GM12878 (cell line): ENCODE data around the gene BICRA. TPM values are rescaled to one million over a fixed set of nuclear protein-coding genes. Genes with fewer than 3 reads are reported as not detected.

Experiments used
- ATAC-seq: fragments of 200-7000 bp; cut with Tn5 transposase; 3 replicates; pipeline ENCODE4 v1.9.1; 2020; ENCODE audit warnings: mild to moderate bottlenecking, moderate library complexity
- BruUV-seq: library from RNA; stranded (reverse); fragments of 400-500 nt; replicated peaks from 2 replicates; lab custom pipeline; 2021; lab: Mats Ljungman, UMichigan
- CTCF ChIA-PET: fragments of 300-600 bp; sonication (Branson Sonifier 250); formaldehyde crosslinking; extraction: SDS; loops from one replicate; lab custom pipeline; 2021; ENCODE audit warnings: inconsistent platforms; lab: Yijun Ruan, JAX
- POLR2A ChIA-PET: fragments of 350-600 bp; formaldehyde crosslinking; extraction: SDS; loops from one replicate; lab custom pipeline; 2021; ENCODE audit warnings: inconsistent platforms; lab: Charles Lee
- RAD21 ChIA-PET: fragments of 300-600 bp; sonication (Branson Sonifier 250); formaldehyde crosslinking; loops from one replicate; lab custom pipeline; 2023; ENCODE audit warnings: antibody characterized with exemption; ENCODE audit not compliant: unreplicated experiment; lab: Charles Lee
- SMC1A ChIA-PET: fragments of 300-600 bp; sonication (Branson Sonifier 250); formaldehyde crosslinking; loops from one replicate; lab custom pipeline; 2023; ENCODE audit not compliant: unreplicated experiment, uncharacterized antibody; lab: Charles Lee
- DNase-seq: peaks from one replicate; pipeline ENCODE4 v3.0.0-alpha.2; 2011; ENCODE audit warnings: low read depth, low spot score
- FAIRE-seq: peaks from 3 replicates; lab custom pipeline; 2011; peaks lifted over from hg19 to GRCh38; lab: Jason Lieb, UNC
- H2AFZ ChIP-seq: 2 replicates; pipeline ENCODE4 v1.6.0; 2011; ENCODE audit warnings: low read depth, low read length, control low read depth; ENCODE audit not compliant: control insufficient read depth
- H3K27ac ChIP-seq: 2 replicates; pipeline ENCODE4 v1.5.1; 2011; ENCODE audit warnings: control low read depth; ENCODE audit not compliant: control insufficient read depth, insufficient read depth
- H3K27me3 ChIP-seq, 2 experiments: replicated peaks in 1 of 2; 2 replicates each; pipeline versions ENCODE4 v1.6.0 to v1.6.1; 2011; ENCODE audit warnings: low read length in 1 of 2; ENCODE audit not compliant: control insufficient read depth in 2 of 2, insufficient read depth in 2 of 2
- H3K36me3 ChIP-seq, 2 experiments: 2 replicates each; pipeline ENCODE4 v1.5.1; 2011; ENCODE audit warnings: low read length in 1 of 2; ENCODE audit not compliant: control insufficient read depth in 2 of 2, insufficient read depth in 2 of 2
- H3K4me1 ChIP-seq: 2 replicates; pipeline ENCODE4 v1.6.1; 2011; ENCODE audit warnings: mild to moderate bottlenecking, low read length, moderate library complexity, mixed read lengths; ENCODE audit not compliant: control insufficient read depth, insufficient read depth
- H3K4me2 ChIP-seq: 2 replicates; pipeline ENCODE4 v1.6.0; 2011; ENCODE audit warnings: control low read depth; ENCODE audit not compliant: control insufficient read depth, insufficient read depth
- H3K4me3 ChIP-seq: fragments of 200-600 bp; sonication (generic); 2 replicates; pipeline ENCODE4 v1.5.1; 2016
- H3K79me2 ChIP-seq: 2 replicates; pipeline ENCODE4 v1.6.0; 2011; ENCODE audit warnings: low read length; ENCODE audit not compliant: control insufficient read depth, insufficient read depth
- H3K9ac ChIP-seq: 2 replicates; pipeline ENCODE4 v1.8.0; 2011; ENCODE audit warnings: low read length, control low read depth, mixed read lengths; ENCODE audit not compliant: control insufficient read depth, insufficient read depth
- H3K9me3 ChIP-seq: replicated peaks from 3 replicates; pipeline ENCODE4 v1.5.1; 2011; ENCODE audit warnings: mild to moderate bottlenecking, low read length; ENCODE audit not compliant: control insufficient read depth, insufficient read depth
- H4K20me1 ChIP-seq: 2 replicates; pipeline ENCODE4 v1.6.0; 2011; ENCODE audit not compliant: control insufficient read depth, insufficient read depth
- DPF2 ChIP-seq: fragments of 450-650 bp; IDR thresholded peaks from 2 replicates; pipeline ENCODE4 v1.6.1; 2017; ENCODE audit warnings: mild to moderate bottlenecking
- POLR2A ChIP-seq: IDR thresholded peaks from 2 replicates; pipeline ENCODE4 v1.6.1; 2011; ENCODE audit warnings: low read depth, mild to moderate bottlenecking, low read length
- ZNF217 ChIP-seq: fragments of 450-650 bp; IDR thresholded peaks from 2 replicates; pipeline ENCODE4 v1.6.1; 2017; ENCODE audit warnings: antibody characterized with exemption, mild to moderate bottlenecking
- ZNF622 ChIP-seq: fragments of 450-650 bp; IDR thresholded peaks from 2 replicates; pipeline ENCODE4 v1.6.1; 2017; ENCODE audit warnings: mild to moderate bottlenecking, inconsistent platforms
- WGBS: methylation state at CpG from one replicate; pipeline ENCODE4 v1.1.6; 2016; ENCODE audit warnings: low lambda C conversion rate; ENCODE audit not compliant: insufficient replicate concordance, insufficient coverage; ENCODE audit errors: missing lambda C conversion rate; 5-methylcytosine and 5-hydroxymethylcytosine counted together
- in situ Hi-C: fragments of 300-500 bp; cut with MboI; formaldehyde crosslinking; loops from 9 replicates; pipeline ENCODE4 v1.14.3; 2018; ENCODE audit warnings: mixed read lengths
- intact Hi-C: fragments of 100-400 bp; cut with micrococcal nuclease; formaldehyde crosslinking; loops from one replicate; pipeline ENCODE4 v1.14.2; 2022; ENCODE audit not compliant: unreplicated experiment
- polyA plus RNA-seq, 11 experiments: library from polyadenylated mRNA; depleted of rRNA in 4 of 11; unstranded in 6 of 11; stranded (reverse) in 5 of 11; fragments of >200 nt; fragmentation: Nextera tagmentation in 4 of 11; fragmentation: Illumina TruSeq in 1 of 11; extraction: Ambion mirVana in 4 of 11; extraction: Trizol in 1 of 11; gene quantifications; 1 replicate in 1 of 11; 2 replicates in 10 of 11; pipeline versions ENCODE4 v1.2.1 to v1.2.3, GENCODE V29; 2011 to 2016; ENCODE audit warnings: inconsistent platforms in 2 of 11, missing spikeins in 2 of 11, low read depth in 1 of 11
- small RNA-seq: library from RNA; depleted of rRNA; stranded (forward); fragments of <200 nt; gene quantifications from one replicate; pipeline ENCODE3, GENCODE V24; 2014
- total RNA-seq, 4 experiments: library from RNA; depleted of rRNA in 3 of 4; stranded (reverse); fragments of >200 nt in 3 of 4; fragmentation: Illumina TruSeq in 1 of 4; extraction: Trizol in 1 of 4; gene quantifications; 2 replicates each; pipeline versions ENCODE4 v1.2.1 to v1.2.3, GENCODE V29; 2013 to 2021

Gene BICRA
- total and polyA plus RNA-seq, 10 of the 15 experiments (the other 5 are each of a cell fraction or from before 2014, with no cell fraction given), result 0.11 to 15.3 (median 1.3) TPM

GRCh38 chr19:47752440-47753211 lies 143.7 kb downstream of the BICRA start:
- ATAC-seq, result no peak
- no peak for TF ChIP-seq ZNF217
- no peak for TF ChIP-seq DPF2
- no peak for TF ChIP-seq ZNF622
- TF ChIP-seq POLR2A, result peak; percentile 22; the same call in 1 of the 2 replicates
- ChIA-PET SMC1A (no interaction called here), POLR2A (no interaction called here), RAD21 (no interaction called here), CTCF (no interaction called here)
- H2AFZ ChIP-seq, result no peak overlapping the region
- H3K4me2 ChIP-seq, result no peak overlapping the region
- H4K20me1 ChIP-seq, result no peaks in the 10 kb centered on the region
- 89% methylated on average over 26 of the region's 27 CpGs for WGBS
- H3K79me2 ChIP-seq, result peaks cover 7% of the 10 kb centered on the region
- DNase-seq, result no peak
- BruUV-seq, result no TSS peak
- intact Hi-C loops, result no loop called here
- peaks cover 6% of the 10 kb centered on the region for H3K4me1 ChIP-seq
- H3K27me3 ChIP-seq, result no peaks in the 10 kb centered on the region
- no peak overlapping the region for H3K27ac ChIP-seq
- no peak for FAIRE-seq
- no peak overlapping the region for H3K9ac ChIP-seq
- H3K36me3 ChIP-seq, result peaks cover 28 to 56% of the 10 kb centered on the region in 2 experiments
- H3K4me3 ChIP-seq, result no peak overlapping the region
- H3K9me3 ChIP-seq, result no peaks in the 10 kb centered on the region
- in situ Hi-C loops, result no loop called here

Small RNA genes lying within 50 kb of the gene (small RNA-seq; reads per million reads assigned to genes)
- gene RN7SL322P, result not detected

Other genes starting within 250 kb of the BICRA start
Only the 7 nearest of the 10 such genes appear.
- not detected in 2 replicates for gene SLC8A2, start 137.2 kb upstream of the BICRA start, total RNA-seq (2014; rRNA removed)
- gene SLC8A2, start 137.2 kb upstream of the BICRA start, total RNA-seq (2014; rRNA removed; fragmentation: Illumina TruSeq; extraction: Trizol), result not detected in 2 replicates
- gene SLC8A2, start 137.2 kb upstream of the BICRA start, total RNA-seq (2021), result not detected in 2 replicates
- not detected in 2 replicates for gene SLC8A2, start 137.2 kb upstream of the BICRA start, polyA plus RNA-seq (2011; rRNA removed)
- not detected in 2 replicates for gene SLC8A2, start 137.2 kb upstream of the BICRA start, polyA plus RNA-seq (2014; fragmentation: Illumina TruSeq; extraction: Trizol)
- gene SLC8A2, start 137.2 kb upstream of the BICRA start, polyA plus RNA-seq (2014; fragmentation: Nextera tagmentation; extraction: Ambion mirVana), result not detected
- gene SLC8A2, start 137.2 kb upstream of the BICRA start, polyA plus RNA-seq (2014; rRNA removed), result not detected in 2 replicates
- not detected for gene SLC8A2, start 137.2 kb upstream of the BICRA start, polyA plus RNA-seq (2016; fragmentation: Nextera tagmentation; extraction: Ambion mirVana)
- gene KPTN, start 124.9 kb upstream of the BICRA start, total RNA-seq (2014; rRNA removed), result 5.4 and 5.6 TPM in 2 replicates
- gene KPTN, start 124.9 kb upstream of the BICRA start, total RNA-seq (2014; rRNA removed; fragmentation: Illumina TruSeq; extraction: Trizol), result 3.4 and 4.2 TPM in 2 replicates
- 9.2 and 10.6 TPM in 2 replicates for gene KPTN, start 124.9 kb upstream of the BICRA start, total RNA-seq (2021)
- 1.9 and 5.1 TPM in 2 replicates for gene KPTN, start 124.9 kb upstream of the BICRA start, polyA plus RNA-seq (2011; rRNA removed)
- gene KPTN, start 124.9 kb upstream of the BICRA start, polyA plus RNA-seq (2014; fragmentation: Illumina TruSeq; extraction: Trizol), result 6.6 and 6.7 TPM in 2 replicates
- 1 to 10 TPM in 1 of 2 experiments, under 1 TPM in 1; 0.60 to 2.1 TPM for gene KPTN, start 124.9 kb upstream of the BICRA start, polyA plus RNA-seq (2014; fragmentation: Nextera tagmentation; extraction: Ambion mirVana)
- 7.4 and 8.7 TPM in 2 replicates for gene KPTN, start 124.9 kb upstream of the BICRA start, polyA plus RNA-seq (2014; rRNA removed)
- gene KPTN, start 124.9 kb upstream of the BICRA start, polyA plus RNA-seq (2016; fragmentation: Nextera tagmentation; extraction: Ambion mirVana), result 10 to 100 TPM in 1 of 2 experiments, 1 to 10 TPM in 1; 10.0 to 10.1 TPM
- 95.1 and 106 TPM in 2 replicates for gene NAPA, start 94.1 kb upstream of the BICRA start, total RNA-seq (2014; rRNA removed)
- gene NAPA, start 94.1 kb upstream of the BICRA start, total RNA-seq (2014; rRNA removed; fragmentation: Illumina TruSeq; extraction: Trizol), result 49.2 and 50.1 TPM in 2 replicates
- gene NAPA, start 94.1 kb upstream of the BICRA start, total RNA-seq (2021), result 95.1 and 98.1 TPM in 2 replicates
- gene NAPA, start 94.1 kb upstream of the BICRA start, polyA plus RNA-seq (2011; rRNA removed), result 71.9 and 121 TPM in 2 replicates
- gene NAPA, start 94.1 kb upstream of the BICRA start, polyA plus RNA-seq (2014; fragmentation: Illumina TruSeq; extraction: Trizol), result 38.0 and 74.6 TPM in 2 replicates
- 10 to 100 TPM in 1 of 2 experiments, 1 to 10 TPM in 1; 8.2 to 17.4 TPM for gene NAPA, start 94.1 kb upstream of the BICRA start, polyA plus RNA-seq (2014; fragmentation: Nextera tagmentation; extraction: Ambion mirVana)
- 138 and 149 TPM in 2 replicates for gene NAPA, start 94.1 kb upstream of the BICRA start, polyA plus RNA-seq (2014; rRNA removed)
- gene NAPA, start 94.1 kb upstream of the BICRA start, polyA plus RNA-seq (2016; fragmentation: Nextera tagmentation; extraction: Ambion mirVana), result 100 to 1,000 TPM; 175 to 193 TPM
- 0.05 TPM in 1 of 2 replicates, not detected in the other for gene ZNF541, start 36.0 kb upstream of the BICRA start, total RNA-seq (2014; rRNA removed)
- 0.04 TPM in 1 of 2 replicates, not detected in the other for gene ZNF541, start 36.0 kb upstream of the BICRA start, total RNA-seq (2014; rRNA removed; fragmentation: Illumina TruSeq; extraction: Trizol)
- gene ZNF541, start 36.0 kb upstream of the BICRA start, total RNA-seq (2021), result 0.08 TPM in 1 of 2 replicates, not detected in the other
- gene ZNF541, start 36.0 kb upstream of the BICRA start, polyA plus RNA-seq (2011; rRNA removed), result 0.05 and 0.06 TPM in 2 replicates
- gene ZNF541, start 36.0 kb upstream of the BICRA start, polyA plus RNA-seq (2014; fragmentation: Illumina TruSeq; extraction: Trizol), result 0.03 TPM in 1 of 2 replicates, not detected in the other
- not detected for gene ZNF541, start 36.0 kb upstream of the BICRA start, polyA plus RNA-seq (2014; fragmentation: Nextera tagmentation; extraction: Ambion mirVana)
- not detected in 2 replicates for gene ZNF541, start 36.0 kb upstream of the BICRA start, polyA plus RNA-seq (2014; rRNA removed)
- gene ZNF541, start 36.0 kb upstream of the BICRA start, polyA plus RNA-seq (2016; fragmentation: Nextera tagmentation; extraction: Ambion mirVana), result under 1 TPM; 0.09 to 0.12 TPM
- not detected in 2 replicates for gene EHD2, start 104.3 kb downstream of the BICRA start, total RNA-seq (2014; rRNA removed)
- not detected in 2 replicates for gene EHD2, start 104.3 kb downstream of the BICRA start, total RNA-seq (2014; rRNA removed; fragmentation: Illumina TruSeq; extraction: Trizol)
- 0.23 and 0.27 TPM in 2 replicates for gene EHD2, start 104.3 kb downstream of the BICRA start, total RNA-seq (2021)
- gene EHD2, start 104.3 kb downstream of the BICRA start, polyA plus RNA-seq (2011; rRNA removed), result not detected in 2 replicates
- gene EHD2, start 104.3 kb downstream of the BICRA start, polyA plus RNA-seq (2014; fragmentation: Illumina TruSeq; extraction: Trizol), result not detected in 2 replicates
- not detected for gene EHD2, start 104.3 kb downstream of the BICRA start, polyA plus RNA-seq (2014; fragmentation: Nextera tagmentation; extraction: Ambion mirVana)
- gene EHD2, start 104.3 kb downstream of the BICRA start, polyA plus RNA-seq (2014; rRNA removed), result not detected in 2 replicates
- under 1 TPM; 0.12 to 0.24 TPM for gene EHD2, start 104.3 kb downstream of the BICRA start, polyA plus RNA-seq (2016; fragmentation: Nextera tagmentation; extraction: Ambion mirVana)
- 254 and 317 TPM in 2 replicates for gene NOP53, start 136.4 kb downstream of the BICRA start, total RNA-seq (2014; rRNA removed)
- gene NOP53, start 136.4 kb downstream of the BICRA start, total RNA-seq (2014; rRNA removed; fragmentation: Illumina TruSeq; extraction: Trizol), result 180 and 186 TPM in 2 replicates
- gene NOP53, start 136.4 kb downstream of the BICRA start, total RNA-seq (2021), result 336 and 356 TPM in 2 replicates
- 198 and 222 TPM in 2 replicates for gene NOP53, start 136.4 kb downstream of the BICRA start, polyA plus RNA-seq (2011; rRNA removed)
- 69.0 and 148 TPM in 2 replicates for gene NOP53, start 136.4 kb downstream of the BICRA start, polyA plus RNA-seq (2014; fragmentation: Illumina TruSeq; extraction: Trizol)
- gene NOP53, start 136.4 kb downstream of the BICRA start, polyA plus RNA-seq (2014; fragmentation: Nextera tagmentation; extraction: Ambion mirVana), result 10 to 100 TPM in 1 of 2 experiments, 1 to 10 TPM in 1; 6.0 to 32.3 TPM
- gene NOP53, start 136.4 kb downstream of the BICRA start, polyA plus RNA-seq (2014; rRNA removed), result 386 and 428 TPM in 2 replicates
- gene NOP53, start 136.4 kb downstream of the BICRA start, polyA plus RNA-seq (2016; fragmentation: Nextera tagmentation; extraction: Ambion mirVana), result 10 to 100 TPM; 71.4 to 94.2 TPM
- 120 and 125 TPM in 2 replicates for gene SELENOW, start 169.6 kb downstream of the BICRA start, total RNA-seq (2014; rRNA removed)
- 58.5 and 62.8 TPM in 2 replicates for gene SELENOW, start 169.6 kb downstream of the BICRA start, total RNA-seq (2014; rRNA removed; fragmentation: Illumina TruSeq; extraction: Trizol)
- gene SELENOW, start 169.6 kb downstream of the BICRA start, total RNA-seq (2021), result 53.3 and 55.6 TPM in 2 replicates
- gene SELENOW, start 169.6 kb downstream of the BICRA start, polyA plus RNA-seq (2011; rRNA removed), result 50.1 and 70.5 TPM in 2 replicates
- 49.6 and 71.6 TPM in 2 replicates for gene SELENOW, start 169.6 kb downstream of the BICRA start, polyA plus RNA-seq (2014; fragmentation: Illumina TruSeq; extraction: Trizol)
- gene SELENOW, start 169.6 kb downstream of the BICRA start, polyA plus RNA-seq (2014; fragmentation: Nextera tagmentation; extraction: Ambion mirVana), result 100 to 1,000 TPM; 127 to 186 TPM
- gene SELENOW, start 169.6 kb downstream of the BICRA start, polyA plus RNA-seq (2014; rRNA removed), result 107 and 114 TPM in 2 replicates
- gene SELENOW, start 169.6 kb downstream of the BICRA start, polyA plus RNA-seq (2016; fragmentation: Nextera tagmentation; extraction: Ambion mirVana), result 100 to 1,000 TPM in 1 of 2 experiments, 10 to 100 TPM in 1; 95.4 to 106 TPM